HG03521 (cell line): Measurements from ENCODE around the gene GNL1.
"Not testable (repeated sequence)": the region's sequence is repeated elsewhere in the genome, so short reads cannot be mapped to it uniquely, and the experiment has no call there.

ENCODE experiments used
- ATAC-seq: cut with Tn5 transposase; IDR thresholded peaks from one replicate; pipeline ENCODE4 v1.9.1; 2021; ENCODE audit warnings: mild to moderate bottlenecking, moderate library complexity; ENCODE audit not compliant: unreplicated experiment

Gene GNL1

GRCh38 chr6:30500421-30501355 lies 55.6 kb downstream of the GNL1 start:
- ATAC-seq, result no peak

- ATAC-seq, result not testable (repeated sequence)
These were observed 57.6 kb downstream of the GNL1 start for GRCh38 chr6:30498705-30499104.

GRCh38 chr6:30497714-30498113 lies 58.6 kb downstream of the GNL1 start:
- no peak for ATAC-seq

GRCh38 chr6:30497261-30497599 lies 59.1 kb downstream of the GNL1 start:
- ATAC-seq, result not testable (repeated sequence)

- no peak for ATAC-seq
These were observed 60.3 kb downstream of the GNL1 start for GRCh38 chr6:30495993-30496392.

GRCh38 chr6:30495060-30495459 lies 61.2 kb downstream of the GNL1 start:
- ATAC-seq, result not testable (repeated sequence)

GRCh38 chr6:30494291-30494861 lies 61.9 kb downstream of the GNL1 start:
- ATAC-seq, result no peak

- no peak for ATAC-seq
These were observed 62.5 kb downstream of the GNL1 start for GRCh38 chr6:30493643-30494250.

GRCh38 chr6:30491991-30492952 lies 64.0 kb downstream of the GNL1 start:
- no peak for ATAC-seq
